SU-DHL-6 (cell line): ENCODE data around the gene GORASP1.

ENCODE experiments used
- CTCF ChIP-seq: fragments of 200-600 bp; sonication (generic); IDR thresholded peaks from one replicate; pipeline ENCODE4 v1.5.1; 2017; ENCODE audit warnings: antibody characterized with exemption, mild to moderate bottlenecking, low read length, moderate library complexity; ENCODE audit not compliant: insufficient read depth, poor library complexity, severe bottlenecking
- EZH2phosphoT487 ChIP-seq: fragments of 200-600 bp; sonication (generic), shearing (Covaris generic); conservative IDR thresholded peaks from 2 replicates; pipeline ENCODE4 v1.6.1; 2018; ENCODE audit warnings: mild to moderate bottlenecking, antibody characterized with exemption, low read length, moderate library complexity, mixed read lengths

- no peak for TF ChIP-seq CTCF
- no peak for TF ChIP-seq EZH2phosphoT487
Measured at GRCh38 chr3:39135170-39135805, 27.9 kb upstream of the GORASP1 start.
